Skeletal muscle satellite cell (primary cell): ENCODE measurements around the gene MGAT5B.

ENCODE experiments used
- H3K27me3 ChIP-seq: 2 replicates; pipeline ENCODE4 v1.7.0; 2013; ENCODE audit warnings: low read length; ENCODE audit not compliant: control insufficient read depth, insufficient read depth
- H3K36me3 ChIP-seq: 2 replicates; pipeline ENCODE4 v1.7.0; 2013; ENCODE audit warnings: mild to moderate bottlenecking, control low read depth, low read length; ENCODE audit not compliant: insufficient read depth
- H3K4me1 ChIP-seq: 2 replicates; pipeline ENCODE4 v1.7.0; 2013; ENCODE audit warnings: low read length; ENCODE audit not compliant: control insufficient read depth, insufficient read depth
- H3K4me2 ChIP-seq: 2 replicates; pipeline ENCODE4 v1.7.0; 2013; ENCODE audit warnings: mild to moderate bottlenecking, low read length
- H3K4me3 ChIP-seq: 2 replicates; pipeline ENCODE4 v1.7.0; 2013; ENCODE audit warnings: low read length
- H3K9ac ChIP-seq: 2 replicates; pipeline ENCODE4 v1.7.0; 2013; ENCODE audit warnings: mild to moderate bottlenecking, low read depth, low read length, moderate library complexity
- H3K9me3 ChIP-seq: replicated peaks from 2 replicates; pipeline ENCODE4 v1.7.0; 2013; ENCODE audit warnings: mild to moderate bottlenecking, control low read depth, low read length

Gene MGAT5B

DNA sequence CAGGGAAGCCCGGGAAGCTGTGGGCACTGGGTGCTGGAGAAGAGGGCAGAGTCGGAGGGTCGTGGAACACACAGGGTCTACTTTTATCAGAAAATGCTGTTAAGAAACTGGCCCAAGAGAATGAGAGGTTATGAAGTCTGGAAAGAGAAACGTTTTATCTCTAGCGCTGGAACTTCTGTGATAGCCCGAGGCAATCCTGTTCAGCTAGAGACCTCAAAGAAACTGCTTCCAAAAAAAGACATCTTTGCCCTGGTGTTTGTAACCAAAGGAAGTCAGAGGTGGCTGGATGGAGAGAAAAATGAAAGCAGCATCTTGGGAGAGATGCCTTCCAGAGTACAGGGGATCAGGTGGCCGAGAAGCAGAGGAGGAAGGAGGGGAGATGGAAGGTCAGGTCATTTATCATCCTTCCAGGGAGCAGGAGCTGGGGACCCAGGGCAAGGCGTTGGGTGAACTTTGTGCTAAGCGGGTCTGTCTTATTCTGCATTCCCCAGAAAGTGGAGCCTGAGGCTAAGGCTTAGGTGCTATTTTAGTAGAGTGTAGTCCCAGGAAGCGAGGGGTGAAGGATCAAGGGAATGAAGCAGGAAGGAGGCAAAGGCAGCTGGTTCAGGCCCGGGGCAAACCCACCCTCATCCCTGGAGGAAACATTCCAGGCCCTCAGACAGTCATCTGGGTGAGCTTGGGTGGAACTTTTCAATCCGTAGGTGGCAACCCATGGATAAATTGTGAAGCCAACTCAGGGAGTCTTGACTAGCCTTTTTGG lies 66.5 kb downstream of the MGAT5B start:
- Histone ChIP-seq H3K36me3 (no peaks in the 10 kb centered on the region), H3K9ac (no peak overlapping the region), H3K9me3 (no peaks in the 10 kb centered on the region), H3K4me3 (no peak overlapping the region), H3K4me2 (no peak overlapping the region), H3K4me1 (no peaks in the 10 kb centered on the region), H3K27me3 (peaks cover 38% of the 10 kb centered on the region)

DNA sequence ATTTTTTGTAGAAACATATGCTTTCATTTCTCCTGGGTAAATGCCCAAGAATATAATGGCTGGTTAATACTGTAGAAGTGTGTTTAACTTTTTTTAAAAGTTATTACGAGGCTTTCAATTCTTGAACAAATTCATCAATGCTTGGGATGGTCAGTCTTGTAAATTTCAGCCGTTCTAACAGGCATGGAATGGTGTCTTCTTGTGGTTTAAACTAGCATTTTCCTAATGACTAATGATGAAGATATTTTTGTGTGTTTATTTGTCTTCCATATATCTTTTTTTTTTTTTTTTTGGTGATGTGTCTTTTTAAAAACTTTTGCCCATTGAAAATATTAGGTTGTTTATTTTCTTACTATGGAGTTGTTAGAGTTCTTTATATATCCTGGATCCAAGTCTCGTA lies 67.1 kb downstream of the MGAT5B start:
- Histone ChIP-seq H3K9me3 (no peaks in the 10 kb centered on the region), H3K4me2 (no peak overlapping the region), H3K27me3 (peaks cover 33% of the 10 kb centered on the region), H3K9ac (no peak overlapping the region), H3K36me3 (no peaks in the 10 kb centered on the region), H3K4me3 (no peak overlapping the region), H3K4me1 (no peaks in the 10 kb centered on the region)

DNA sequence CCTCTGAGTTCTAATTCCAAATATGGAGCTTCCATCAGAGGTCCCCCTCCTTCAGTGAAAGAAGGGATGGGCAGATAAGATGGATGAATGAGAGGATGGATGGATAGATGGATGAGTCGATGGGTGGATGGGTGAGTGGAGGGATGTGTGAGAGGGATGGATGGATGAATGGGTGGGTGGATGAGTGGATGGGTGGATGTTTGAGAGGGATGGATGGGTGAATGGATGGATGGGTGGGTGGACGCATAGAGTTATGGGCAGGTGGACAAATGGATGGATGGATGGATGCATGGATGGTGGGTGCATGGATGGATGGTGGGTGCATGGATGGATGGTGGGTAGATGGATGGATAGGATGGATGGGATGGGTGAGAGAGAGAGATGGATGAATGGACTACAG lies 69.0 kb downstream of the MGAT5B start:
- Histone ChIP-seq H3K9ac (no peak overlapping the region), H3K4me2 (no peak overlapping the region), H3K27me3 (peaks cover 33% of the 10 kb centered on the region), H3K9me3 (no peaks in the 10 kb centered on the region), H3K4me1 (no peaks in the 10 kb centered on the region), H3K36me3 (no peaks in the 10 kb centered on the region), H3K4me3 (no peak overlapping the region)

DNA sequence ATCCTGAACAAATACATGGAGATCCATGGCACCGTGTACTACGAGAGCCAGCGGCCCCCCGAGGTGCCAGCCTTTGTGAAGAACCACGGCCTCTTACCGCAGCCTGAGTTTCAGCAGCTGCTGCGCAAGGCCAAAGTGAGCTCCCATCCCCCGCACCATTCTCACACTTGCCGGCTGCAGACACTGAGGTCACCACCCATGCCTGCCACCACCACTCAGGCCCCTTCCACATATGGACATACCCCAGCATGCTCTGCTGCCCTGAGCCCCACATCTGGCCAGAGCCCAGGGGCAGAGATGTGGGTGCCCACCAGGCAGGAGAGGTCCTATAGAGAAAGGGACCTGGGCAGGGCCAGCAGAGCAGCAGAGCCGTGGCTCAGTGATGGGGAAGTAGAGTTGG lies 69.8 kb downstream of the MGAT5B start:
- Histone ChIP-seq H3K4me1 (no peaks in the 10 kb centered on the region), H3K4me2 (no peak overlapping the region), H3K27me3 (peaks cover 38% of the 10 kb centered on the region), H3K9me3 (no peaks in the 10 kb centered on the region), H3K4me3 (no peak overlapping the region), H3K9ac (no peak overlapping the region), H3K36me3 (no peaks in the 10 kb centered on the region)

DNA sequence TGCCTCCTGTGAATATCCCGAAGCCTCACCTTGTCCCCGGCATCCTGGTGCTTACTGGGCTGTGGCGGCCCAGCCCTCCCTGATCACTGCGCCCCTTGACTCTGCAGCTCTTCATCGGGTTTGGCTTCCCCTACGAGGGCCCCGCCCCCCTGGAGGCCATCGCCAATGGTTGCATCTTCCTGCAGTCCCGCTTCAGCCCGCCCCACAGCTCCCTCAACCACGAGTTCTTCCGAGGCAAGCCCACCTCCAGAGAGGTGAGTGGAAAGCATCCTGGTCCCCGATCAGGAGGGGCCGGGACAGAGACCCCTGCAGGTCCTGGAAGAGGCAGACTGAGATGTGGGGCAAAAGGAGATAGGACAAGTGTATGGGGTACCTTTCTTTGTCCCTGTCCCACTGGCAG lies 72.1 kb downstream of the MGAT5B start:
- Histone ChIP-seq H3K27me3 (peaks cover 33% of the 10 kb centered on the region), H3K4me1 (no peaks in the 10 kb centered on the region), H3K9ac (no peak overlapping the region), H3K4me2 (no peak overlapping the region), H3K9me3 (no peaks in the 10 kb centered on the region), H3K4me3 (no peak overlapping the region), H3K36me3 (no peaks in the 10 kb centered on the region)

DNA sequence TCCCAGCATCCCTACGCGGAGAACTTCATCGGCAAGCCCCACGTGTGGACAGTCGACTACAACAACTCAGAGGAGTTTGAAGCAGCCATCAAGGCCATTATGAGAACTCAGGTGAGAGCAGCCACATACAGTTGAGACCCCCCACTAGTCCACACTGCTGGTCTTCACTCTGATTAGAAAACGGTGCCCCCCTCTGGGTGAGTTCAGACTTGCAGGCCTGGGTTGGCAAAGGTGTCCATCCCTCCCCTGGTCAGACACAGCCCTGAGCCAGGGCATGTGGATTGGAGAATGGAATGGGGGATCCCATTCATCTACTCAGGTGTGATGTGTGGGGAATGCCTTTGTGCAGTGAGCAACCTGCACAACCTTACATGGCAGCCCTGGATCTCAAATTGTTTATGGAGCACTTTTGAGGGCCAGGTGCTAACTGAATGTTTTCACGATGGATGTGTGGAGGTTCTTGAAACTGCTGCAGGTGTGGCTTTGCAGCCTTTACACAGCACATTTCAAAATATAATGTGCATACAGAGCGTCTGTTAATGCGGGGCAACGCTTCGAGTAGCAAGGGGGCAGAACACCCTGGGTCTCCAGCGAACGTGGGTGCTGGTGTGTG lies 72.6 kb downstream of the MGAT5B start:
- Histone ChIP-seq H3K9me3 (no peaks in the 10 kb centered on the region), H3K4me2 (no peak overlapping the region), H3K27me3 (peaks cover 33% of the 10 kb centered on the region)

DNA sequence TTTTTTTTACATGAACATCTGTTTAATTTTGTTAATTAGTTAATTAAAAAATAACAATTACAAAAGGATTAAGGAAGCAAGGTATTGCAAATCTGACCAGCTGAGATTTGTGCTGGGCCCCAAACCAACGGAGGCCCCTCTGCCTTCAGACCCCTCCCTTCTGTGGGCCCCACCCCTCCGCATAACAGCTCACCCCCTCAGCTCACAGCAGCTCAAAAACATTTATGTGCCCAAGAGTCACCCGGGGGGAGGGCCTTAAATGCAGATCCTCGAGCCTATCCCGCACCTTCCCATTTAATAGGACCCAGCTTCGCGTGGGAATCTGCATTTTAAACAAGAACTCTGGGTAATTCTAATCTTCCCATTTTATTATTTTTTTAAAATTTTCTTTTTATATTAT lies 75.0 kb downstream of the MGAT5B start:
- H3K4me1 ChIP-seq = no peaks in the 10 kb centered on the region
- no peaks in the 10 kb centered on the region for H3K9me3 ChIP-seq
- H3K4me3 ChIP-seq = no peak overlapping the region
- no peak overlapping the region for H3K4me2 ChIP-seq
- H3K36me3 ChIP-seq = no peaks in the 10 kb centered on the region
- H3K9ac ChIP-seq = no peak overlapping the region
- H3K27me3 ChIP-seq = peaks cover 36% of the 10 kb centered on the region

More for the DNA sequence above, 72.6 kb downstream of the MGAT5B start:
- H3K4me3 ChIP-seq = no peak overlapping the region
- no peak overlapping the region for H3K9ac ChIP-seq
- no peaks in the 10 kb centered on the region for H3K4me1 ChIP-seq
- no peaks in the 10 kb centered on the region for H3K36me3 ChIP-seq

DNA sequence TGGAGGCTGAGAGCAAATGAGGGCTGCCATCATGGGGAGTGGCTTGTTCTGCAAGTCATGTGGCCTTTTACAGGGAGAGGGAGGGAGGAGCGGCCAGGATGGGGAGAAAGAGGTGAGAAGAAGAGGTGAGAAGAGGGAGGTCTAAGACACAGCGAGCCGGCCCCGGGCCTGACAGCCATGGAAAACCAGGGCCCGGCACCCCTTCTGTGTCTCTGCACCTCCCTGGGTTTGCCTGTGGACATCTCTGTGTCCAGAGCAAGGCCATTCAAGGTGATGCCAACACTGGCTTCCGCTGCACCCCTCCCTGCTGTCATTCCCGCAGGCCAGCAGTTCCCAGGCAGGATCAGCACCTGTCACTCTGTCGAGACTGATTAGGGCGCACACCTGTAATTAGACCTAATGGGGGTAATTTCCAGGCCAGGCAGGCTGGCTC lies 75.6 kb downstream of the MGAT5B start:
- Histone ChIP-seq H3K27me3 (peaks cover 40% of the 10 kb centered on the region), H3K9ac (no peak overlapping the region), H3K4me2 (no peak overlapping the region), H3K4me3 (no peak overlapping the region), H3K4me1 (no peaks in the 10 kb centered on the region), H3K9me3 (no peaks in the 10 kb centered on the region), H3K36me3 (no peaks in the 10 kb centered on the region)

DNA sequence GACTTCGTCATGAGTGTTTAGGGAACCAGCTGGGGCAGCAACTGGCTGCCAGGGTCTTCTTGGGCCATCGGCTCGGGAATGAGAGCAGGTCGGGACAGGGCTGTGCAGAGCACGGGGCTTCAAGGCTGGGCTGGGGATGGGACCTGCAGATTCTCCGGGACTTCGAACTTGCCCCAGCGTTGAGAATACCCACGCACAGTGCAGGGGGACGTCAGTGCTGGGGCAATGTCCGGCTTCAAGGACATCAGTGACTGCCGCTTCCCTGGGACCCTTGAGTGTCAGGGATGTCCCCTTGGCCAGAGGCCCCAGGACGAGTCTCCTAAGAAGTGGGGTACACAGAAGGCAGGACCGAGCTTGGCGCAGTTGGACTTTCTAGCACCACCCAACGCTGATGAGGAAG lies 76.3 kb downstream of the MGAT5B start:
- Histone ChIP-seq H3K4me2 (no peak overlapping the region), H3K9me3 (no peaks in the 10 kb centered on the region), H3K36me3 (no peaks in the 10 kb centered on the region), H3K27me3 (peaks cover 47% of the 10 kb centered on the region), H3K4me3 (no peak overlapping the region), H3K4me1 (no peaks in the 10 kb centered on the region), H3K9ac (no peak overlapping the region)

DNA sequence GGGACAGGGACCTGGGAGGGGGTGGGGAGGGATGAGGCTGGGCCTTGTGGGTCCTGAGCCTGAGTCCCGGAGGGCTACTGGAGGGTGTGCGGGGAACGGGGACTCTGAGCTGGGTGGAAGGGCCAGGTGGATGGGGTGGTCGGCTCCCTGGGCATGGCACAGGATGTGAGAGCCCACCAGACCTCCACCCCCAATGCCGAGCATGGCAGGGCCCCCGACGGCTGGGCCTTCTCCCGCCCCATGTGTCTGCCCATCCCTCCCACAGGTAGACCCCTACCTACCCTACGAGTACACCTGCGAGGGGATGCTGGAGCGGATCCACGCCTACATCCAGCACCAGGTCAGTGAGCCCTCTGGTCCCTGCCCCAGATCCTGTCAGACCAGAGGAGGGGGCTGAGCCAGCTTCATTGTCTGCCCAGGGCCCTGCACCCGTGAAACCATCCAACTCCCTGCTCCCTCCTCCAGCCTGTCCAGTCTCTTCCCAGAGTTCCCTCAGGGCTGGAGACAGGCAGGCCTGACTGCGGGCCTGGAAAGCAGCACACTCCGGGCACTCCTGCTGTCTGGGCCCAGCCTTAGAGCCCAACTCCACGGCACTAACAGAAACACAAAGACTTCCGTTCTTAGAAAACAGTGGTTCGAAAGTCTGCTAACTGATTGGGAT lies 78.0 kb downstream of the MGAT5B start:
- no peak overlapping the region for H3K4me2 ChIP-seq
- no peaks in the 10 kb centered on the region for H3K4me1 ChIP-seq
- H3K9me3 ChIP-seq = no peaks in the 10 kb centered on the region
- H3K36me3 ChIP-seq = no peaks in the 10 kb centered on the region
- H3K4me3 ChIP-seq = no peak overlapping the region
- H3K9ac ChIP-seq = no peak overlapping the region
- peaks cover 44% of the 10 kb centered on the region for H3K27me3 ChIP-seq

DNA sequence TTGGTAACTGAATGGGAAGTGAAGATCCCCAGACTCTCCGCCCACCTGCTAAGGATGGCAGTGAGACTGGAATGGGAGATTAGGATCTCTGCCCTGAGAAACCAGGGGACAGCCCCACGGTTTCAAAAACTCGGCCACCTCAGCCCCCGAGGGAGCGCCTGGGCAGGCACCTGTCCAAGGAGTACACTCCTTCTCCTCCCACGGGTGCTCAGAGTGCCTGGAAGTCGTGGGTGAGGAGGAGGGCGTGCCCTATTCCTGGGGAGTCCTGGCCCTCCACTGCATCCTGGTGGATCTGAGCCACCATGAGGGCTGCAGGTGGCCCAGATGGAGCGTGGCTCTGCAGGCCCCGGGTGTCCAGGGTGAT lies 78.5 kb downstream of the MGAT5B start:
- H3K4me3 ChIP-seq = no peak overlapping the region
- no peaks in the 10 kb centered on the region for H3K4me1 ChIP-seq
- no peaks in the 10 kb centered on the region for H3K36me3 ChIP-seq
- H3K9me3 ChIP-seq = no peaks in the 10 kb centered on the region
- H3K27me3 ChIP-seq = peaks cover 40% of the 10 kb centered on the region
- H3K9ac ChIP-seq = no peak overlapping the region
- no peak overlapping the region for H3K4me2 ChIP-seq
